Neuronal stem cell (in vitro differentiated cells): ENCODE results near the gene NR1H3.
A peak's percentile ranks its signal among the peaks of the same experiment; 100 is the strongest.

ENCODE experiments used
- DNase-seq: peaks from one replicate; pipeline ENCODE4 v3.0.0-alpha.2; 2013; ENCODE audit warnings: low spot score
- H2AFZ ChIP-seq: one replicate; pipeline ENCODE4 v1.6.1; 2013; ENCODE audit warnings: mild to moderate bottlenecking, low read length, inconsistent platforms
- H2AK5ac ChIP-seq: 2 replicates; pipeline ENCODE4 v1.6.1; 2013; ENCODE audit warnings: low read depth, mild to moderate bottlenecking, inconsistent platforms, low read length, moderate library complexity, mixed read lengths
- H2BK120ac ChIP-seq: 2 replicates; pipeline ENCODE4 v1.6.1; 2013; ENCODE audit warnings: low read depth, mild to moderate bottlenecking, inconsistent platforms, low read length, moderate library complexity, mixed read lengths
- H2BK12ac ChIP-seq: one replicate; pipeline ENCODE4 v1.6.1; 2013; ENCODE audit warnings: low read length, inconsistent platforms
- H2BK15ac ChIP-seq: 2 replicates; pipeline ENCODE4 v1.6.1; 2013; ENCODE audit warnings: mild to moderate bottlenecking, low read length, inconsistent platforms, mixed read lengths
- H2BK5ac ChIP-seq: one replicate; pipeline ENCODE4 v1.6.1; 2013; ENCODE audit warnings: inconsistent platforms, mild to moderate bottlenecking, low read length, moderate library complexity
- H3K14ac ChIP-seq: one replicate; pipeline ENCODE4 v1.6.1; 2013; ENCODE audit warnings: low read length, inconsistent platforms
- H3K18ac ChIP-seq: 2 replicates; pipeline ENCODE4 v1.6.1; 2013; ENCODE audit warnings: low read length, inconsistent platforms
- H3K23ac ChIP-seq: 2 replicates; pipeline ENCODE4 v1.6.1; 2013; ENCODE audit warnings: low read depth, mild to moderate bottlenecking, mixed read lengths, low read length, inconsistent platforms; ENCODE audit not compliant: poor library complexity
- H3K27ac ChIP-seq: replicated peaks from 3 replicates; pipeline ENCODE4 v1.5.1; 2013; ENCODE audit warnings: low read length, inconsistent platforms
- H3K27me3 ChIP-seq, 3 experiments: 2 replicates each; pipeline ENCODE4 v1.6.1; 2013; ENCODE audit warnings: low read length in 3 of 3, mild to moderate bottlenecking in 2 of 3, inconsistent platforms in 1 of 3, low read depth in 1 of 3, mixed read lengths in 1 of 3, moderate library complexity in 1 of 3; ENCODE audit not compliant: control insufficient read depth in 3 of 3, insufficient read depth in 3 of 3
- H3K36me3 ChIP-seq, 2 donors: replicated peaks in 1 of 2; 2 replicates each; pipeline ENCODE4 v1.6.1; 2013; ENCODE audit warnings: low read length in 2 of 2; ENCODE audit not compliant: control insufficient read depth in 2 of 2, insufficient read depth in 2 of 2
- H3K4ac ChIP-seq: 2 replicates; pipeline ENCODE4 v1.6.1; 2013; ENCODE audit warnings: inconsistent platforms, mild to moderate bottlenecking, low read length, moderate library complexity
- H3K4me1 ChIP-seq, 2 donors: 1 replicate in 1 of 2; 2 replicates in 1 of 2; pipeline ENCODE4 v1.6.1; 2013; ENCODE audit warnings: low read length in 2 of 2, low read depth in 1 of 2; ENCODE audit not compliant: control insufficient read depth in 2 of 2, insufficient read depth in 1 of 2
- H3K4me2 ChIP-seq: one replicate; pipeline ENCODE4 v1.6.1; 2013; ENCODE audit warnings: mild to moderate bottlenecking, low read length, inconsistent platforms; ENCODE audit not compliant: insufficient read depth, poor library complexity, severe bottlenecking
- H3K4me3 ChIP-seq, 2 donors: 2 replicates each; pipeline ENCODE4 v1.5.1; 2013; ENCODE audit warnings: low read length in 2 of 2, mild to moderate bottlenecking in 2 of 2, inconsistent platforms in 1 of 2, moderate library complexity in 1 of 2
- H3K79me1 ChIP-seq: one replicate; pipeline ENCODE4 v1.6.1; 2013; ENCODE audit warnings: low read depth, mild to moderate bottlenecking, inconsistent platforms, low read length, moderate library complexity
- H3K9ac ChIP-seq: one replicate; pipeline ENCODE4 v1.6.1; 2013; ENCODE audit warnings: mild to moderate bottlenecking, low read depth, low read length, inconsistent platforms; ENCODE audit not compliant: poor library complexity
- H3K9me3 ChIP-seq, 2 donors: replicated peaks in 1 of 2; 2 replicates each; pipeline versions ENCODE3 to v1.6.1; 2013; ENCODE audit warnings: low read length in 2 of 2, mild to moderate bottlenecking in 2 of 2, inconsistent platforms in 1 of 2, low read depth in 1 of 2, mixed read lengths in 1 of 2, moderate library complexity in 1 of 2; ENCODE audit not compliant: control insufficient read depth in 2 of 2, insufficient read depth in 1 of 2
- H4K8ac ChIP-seq: one replicate; pipeline ENCODE4 v1.6.1; 2013; ENCODE audit warnings: low read depth, mild to moderate bottlenecking, inconsistent platforms, low read length, moderate library complexity
- H4K91ac ChIP-seq: one replicate; pipeline ENCODE4 v1.6.1; 2013; ENCODE audit warnings: low read length, low read depth, mild to moderate bottlenecking, inconsistent platforms; ENCODE audit not compliant: poor library complexity
- WGBS, 2 donors: extraction: QIAGEN DNeasy Blood & Tissue Kit; methylation state at CpG; one replicate each; pipeline ENCODE4 v1.1.7; 2013; ENCODE audit warnings: missing lambda C conversion rate in 2 of 2, mixed read lengths in 1 of 2; ENCODE audit not compliant: insufficient read length in 2 of 2, insufficient replicate concordance in 1 of 2; ENCODE audit errors: extremely low coverage in 2 of 2; 5-methylcytosine and 5-hydroxymethylcytosine counted together

NR1H3 gene

DNA sequence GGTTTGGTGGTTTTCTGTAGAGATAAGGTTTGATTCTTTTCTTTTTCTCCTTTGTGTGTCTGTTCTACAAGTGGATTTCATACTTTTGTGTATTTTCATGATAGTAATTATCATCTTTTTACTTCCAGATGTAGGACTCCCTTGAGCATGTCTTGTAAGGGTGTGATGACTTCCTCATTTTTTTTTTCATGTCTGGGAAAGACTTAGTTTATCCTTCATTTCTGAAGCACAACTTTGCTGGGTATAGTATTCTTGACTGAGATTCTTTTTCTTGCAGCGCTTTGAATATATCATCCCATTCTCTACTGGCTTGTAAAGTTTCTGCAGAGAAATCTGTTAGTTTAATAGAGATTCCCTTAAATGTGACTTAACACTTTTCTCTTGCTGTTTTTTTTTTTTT, 45.1 kb downstream of the NR1H3 start:
- H3K27me3 ChIP-seq, result no peaks in the 10 kb centered on the region
- no peak overlapping the region for H2AK5ac ChIP-seq
- no peak overlapping the region for H3K4me3 ChIP-seq
- no peak overlapping the region for H2BK12ac ChIP-seq
- H4K8ac ChIP-seq, result no peak overlapping the region
- H4K91ac ChIP-seq, result no peak overlapping the region
- no peak overlapping the region for H2BK5ac ChIP-seq
- no peak overlapping the region for H3K23ac ChIP-seq
- H3K9me3 ChIP-seq, result peaks cover 2 to 19% of the 10 kb centered on the region in 2 donors
- H3K4me2 ChIP-seq, result no peak overlapping the region
- no peak overlapping the region for H3K18ac ChIP-seq
- H3K14ac ChIP-seq, result no peak overlapping the region
- DNase-seq, result no peak
- no peak overlapping the region for H3K9ac ChIP-seq
- no peak overlapping the region for H3K4ac ChIP-seq
- H3K79me1 ChIP-seq, result no peaks in the 10 kb centered on the region
- no peak overlapping the region for H2BK15ac ChIP-seq
- no CpG with 5 or more reads among the region's 1 CpG for WGBS, 2 donors
- H2BK120ac ChIP-seq, result no peak overlapping the region
- H3K36me3 ChIP-seq, result peaks cover 11 to 87% of the 10 kb centered on the region in 2 donors
- H2AFZ ChIP-seq, result no peak overlapping the region
- no peaks in the 10 kb centered on the region for H3K4me1 ChIP-seq
- H3K27ac ChIP-seq, result no peak overlapping the region

DNA sequence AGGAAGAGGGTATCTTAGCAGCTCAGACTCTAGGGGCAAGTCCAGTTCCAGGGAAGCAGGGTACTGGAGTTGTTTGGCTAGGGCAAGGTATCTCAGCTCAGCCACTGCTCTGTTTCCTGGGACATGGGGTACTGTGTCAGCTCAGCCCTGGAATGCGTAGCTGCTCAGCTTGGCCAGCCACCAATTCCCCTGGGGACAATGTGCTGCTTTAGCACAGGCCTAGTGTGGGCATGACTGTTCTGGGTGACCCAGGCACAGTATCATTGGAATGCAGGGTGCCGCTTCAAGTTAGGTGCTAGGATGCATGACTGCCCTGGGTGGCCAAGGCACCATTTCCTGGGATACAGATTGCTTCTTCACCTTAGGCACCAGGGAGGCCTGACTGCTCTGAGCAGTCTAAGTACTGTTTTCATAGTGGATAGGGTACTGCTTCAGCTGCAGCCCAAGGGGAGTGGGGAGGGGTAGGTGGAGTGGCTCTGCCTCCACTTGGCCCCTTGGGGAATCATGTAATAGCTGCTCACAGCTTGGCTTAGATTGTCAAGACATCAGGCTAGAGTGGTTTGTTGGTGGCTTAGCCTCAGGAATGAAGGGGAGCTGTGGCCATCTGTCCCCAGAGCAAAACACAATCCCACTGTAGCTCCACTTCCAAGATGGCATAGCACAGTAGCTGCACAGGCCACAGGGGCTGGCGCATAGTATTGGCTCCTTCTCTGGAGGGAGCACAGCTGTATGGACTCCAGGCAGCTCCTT, 48.1 kb downstream of the NR1H3 start:
- Histone ChIP-seq H2AFZ (no peak overlapping the region), H3K9me3 (peaks cover 0 to 19% of the 10 kb centered on the region in 2 donors), H2AK5ac (no peak overlapping the region), H2BK15ac (no peak overlapping the region), H3K9ac (no peak overlapping the region), H3K23ac (no peak overlapping the region), H2BK5ac (no peak overlapping the region), H3K27me3 (no peaks in the 10 kb centered on the region), H3K4me1 (peaks cover 7% of the 10 kb centered on the region in 2 donors), H3K27ac (no peak overlapping the region), H2BK120ac (no peak overlapping the region), H3K14ac (no peak overlapping the region), H3K36me3 (peaks cover 10 to 92% of the 10 kb centered on the region in 2 donors), H3K4me2 (no peak overlapping the region), H3K4me3 (peak overlapping the region in 1 of 2 donors; percentile 38), H2BK12ac (peak overlapping the region; percentile 49), H3K79me1 (no peaks in the 10 kb centered on the region), H4K8ac (peak overlapping the region; percentile 86), H3K4ac (no peak overlapping the region), H4K91ac (no peak overlapping the region), H3K18ac (peak overlapping the region; percentile 53)
- DNase-seq, result no peak
- no CpG with 5 or more reads among the region's 3 CpGs for WGBS, 2 donors

GRCh38 chr11:47306484-47306844, 48.7 kb downstream of the NR1H3 start:
- no peak overlapping the region for H2AFZ ChIP-seq
- H2BK15ac ChIP-seq, result no peak overlapping the region
- no peak overlapping the region for H3K4me3 ChIP-seq
- DNase-seq, result no peak
- no peak overlapping the region for H3K27ac ChIP-seq
- peak overlapping the region; percentile 86 for H4K8ac ChIP-seq
- H3K23ac ChIP-seq, result no peak overlapping the region
- H3K14ac ChIP-seq, result no peak overlapping the region
- H2BK12ac ChIP-seq, result no peak overlapping the region
- H4K91ac ChIP-seq, result no peak overlapping the region
- peak overlapping the region; percentile 53 for H3K18ac ChIP-seq
- H2AK5ac ChIP-seq, result no peak overlapping the region
- no CpG with 5 or more reads among the region's 1 CpG for WGBS, 2 donors
- H3K27me3 ChIP-seq, result no peaks in the 10 kb centered on the region
- H3K9me3 ChIP-seq, result peaks cover 0 to 18% of the 10 kb centered on the region in 2 donors
- H3K4me2 ChIP-seq, result no peak overlapping the region
- H3K36me3 ChIP-seq, result peaks cover 13 to 95% of the 10 kb centered on the region in 2 donors
- no peak overlapping the region for H2BK120ac ChIP-seq
- no peak overlapping the region for H2BK5ac ChIP-seq
- H3K4me1 ChIP-seq, result peaks cover 7% of the 10 kb centered on the region in 2 donors
- no peak overlapping the region for H3K9ac ChIP-seq
- H3K79me1 ChIP-seq, result no peaks in the 10 kb centered on the region
- H3K4ac ChIP-seq, result no peak overlapping the region

DNA sequence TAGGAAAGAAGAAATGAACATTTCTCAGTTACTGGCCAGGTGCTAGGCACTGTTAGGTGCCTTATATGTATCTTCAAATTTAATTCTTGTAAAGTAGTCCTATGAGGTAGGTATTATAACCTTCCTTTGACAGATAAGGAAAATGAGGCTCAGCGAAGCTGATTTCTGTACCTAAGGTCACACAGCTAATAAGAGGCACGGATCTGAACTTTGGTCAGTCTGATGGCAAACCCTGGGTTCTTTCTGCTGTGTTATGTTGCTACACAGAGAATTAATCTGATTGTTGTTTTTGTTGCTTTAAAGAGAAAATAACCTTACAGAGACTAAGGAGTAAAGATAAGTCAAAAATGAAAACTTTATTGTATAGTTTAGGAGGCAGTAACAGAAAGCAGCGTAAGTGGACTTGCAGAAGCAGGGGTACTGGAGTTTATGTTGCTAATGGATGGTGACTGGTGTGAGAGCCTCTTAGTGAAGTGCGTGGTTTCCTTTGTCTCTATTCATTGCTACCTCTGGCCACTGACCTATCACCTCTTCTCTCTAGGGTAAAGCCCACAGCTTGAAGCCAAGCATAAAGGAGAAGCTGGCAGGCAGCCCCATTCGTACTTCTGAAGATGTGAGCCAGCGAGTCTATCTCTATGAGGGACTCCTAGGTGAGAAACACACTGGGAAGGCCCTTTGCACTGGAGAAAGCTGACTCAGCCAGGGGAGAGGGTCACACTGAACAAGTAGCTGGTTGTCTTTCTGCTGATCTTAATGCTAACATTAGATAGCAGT, 50.4 kb downstream of the NR1H3 start:
- H3K18ac ChIP-seq, result no peak overlapping the region
- no peak overlapping the region for H3K9ac ChIP-seq
- no peak overlapping the region for H3K4me3 ChIP-seq
- peak overlapping the region; percentile 39 for H3K4me2 ChIP-seq
- WGBS, 2 donors, result no CpG with 5 or more reads among the region's 6 CpGs
- H3K14ac ChIP-seq, result no peak overlapping the region
- no peak overlapping the region for H4K8ac ChIP-seq
- no peaks in the 10 kb centered on the region for H3K27me3 ChIP-seq
- no peak overlapping the region for H3K4ac ChIP-seq
- H3K23ac ChIP-seq, result no peak overlapping the region
- no peak overlapping the region for H2AFZ ChIP-seq
- H3K4me1 ChIP-seq, result peaks cover 7% of the 10 kb centered on the region in 2 donors
- H2BK5ac ChIP-seq, result no peak overlapping the region
- DNase-seq, result peak; percentile 36
- H3K9me3 ChIP-seq, result peaks cover 0 to 2% of the 10 kb centered on the region in 2 donors
- H2BK120ac ChIP-seq, result no peak overlapping the region
- H3K79me1 ChIP-seq, result no peaks in the 10 kb centered on the region
- no peak overlapping the region for H4K91ac ChIP-seq
- H2BK15ac ChIP-seq, result no peak overlapping the region
- H3K27ac ChIP-seq, result peak overlapping the region; percentile 57
- H3K36me3 ChIP-seq, result peaks cover 13 to 96% of the 10 kb centered on the region in 2 donors
- no peak overlapping the region for H2BK12ac ChIP-seq
- no peak overlapping the region for H2AK5ac ChIP-seq
